Measurements from ENCODE around the gene SP4.

Gene SP4

DNA sequence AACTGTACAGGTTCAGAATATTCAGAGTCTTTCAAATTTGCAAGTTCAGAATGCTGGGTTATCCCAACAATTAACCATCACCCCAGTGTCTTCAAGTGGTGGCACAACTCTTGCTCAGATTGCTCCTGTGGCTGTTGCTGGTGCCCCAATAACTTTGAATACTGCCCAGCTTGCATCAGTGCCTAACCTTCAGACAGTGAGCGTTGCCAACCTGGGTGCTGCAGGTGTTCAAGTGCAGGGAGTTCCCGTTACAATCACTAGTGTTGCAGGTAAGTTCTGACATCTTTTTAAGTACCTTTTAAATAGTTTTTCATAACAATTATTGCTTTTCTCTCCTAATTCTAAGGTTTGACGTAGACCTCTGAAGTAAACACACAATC, 2.7 kb downstream of the SP4 start:
- Histone ChIP-seq H3K9me3 (ENCODE audit: control insufficient read depth in 1 of 2, low read length in 2 of 2) (no peaks in the 10 kb centered on the region), H3K9ac (ENCODE audit: low read depth in 1 of 2, low read length in 2 of 2) (no peak overlapping the region), H3K4me1 (ENCODE audit: control insufficient read depth in 1 of 2, insufficient read depth in 2 of 2, low read length in 2 of 2) (peaks cover 29 to 34% of the 10 kb centered on the region in 2 donors), H3K36me3 (ENCODE audit: control insufficient read depth in 1 of 2, insufficient read depth in 2 of 2, low read length in 2 of 2) (no peaks in the 10 kb centered on the region), H3K4me3 (ENCODE audit: low read depth in 1 of 2, low read length in 2 of 2) (no peak overlapping the region), H3K27me3 (ENCODE audit: control insufficient read depth in 1 of 2, insufficient read depth in 2 of 2, low read length in 2 of 2) (no peaks in the 10 kb centered on the region), H3K27ac (ENCODE audit: low read depth, low read length) (no peak overlapping the region)

DNA sequence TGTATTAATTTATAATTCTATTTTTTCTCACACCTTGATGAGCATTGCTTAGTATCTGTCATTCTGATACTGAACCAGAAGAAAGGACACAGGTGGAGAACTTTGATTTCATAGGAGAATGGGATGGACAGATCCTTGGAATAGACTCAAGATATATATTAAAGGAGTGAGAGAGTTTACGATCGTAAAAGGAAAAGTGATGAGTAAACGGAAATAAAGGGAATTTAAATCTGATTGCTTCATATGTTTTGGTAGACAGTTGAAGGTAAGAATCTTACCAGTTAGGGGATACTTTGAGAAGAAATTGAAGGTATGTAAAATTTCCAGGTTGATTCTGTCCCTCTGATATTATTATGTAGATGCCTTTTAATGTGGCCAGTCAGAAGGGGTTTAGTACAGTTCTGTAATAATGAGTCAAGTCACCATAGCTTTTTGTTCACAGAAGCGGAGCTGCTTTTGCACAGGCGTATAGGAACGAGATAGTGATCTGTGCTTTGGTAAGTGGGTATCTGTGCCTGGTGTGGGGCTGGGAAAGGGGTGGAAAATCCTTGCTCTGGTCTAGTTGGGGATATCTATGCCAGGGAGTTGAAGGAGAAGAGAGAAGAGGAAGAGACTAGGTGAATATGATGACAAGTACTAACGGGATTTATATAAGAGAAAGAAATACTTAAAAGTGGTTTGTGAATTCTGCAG, 15.4 kb downstream of the SP4 start:
- Histone ChIP-seq H3K9ac (ENCODE audit: low read depth in 1 of 2, low read length in 2 of 2) (no peak overlapping the region), H3K4me1 (ENCODE audit: control insufficient read depth in 1 of 2, insufficient read depth in 2 of 2, low read length in 2 of 2) (no peaks in the 10 kb centered on the region), H3K27me3 (ENCODE audit: control insufficient read depth in 1 of 2, insufficient read depth in 2 of 2, low read length in 2 of 2) (no peaks in the 10 kb centered on the region), H3K36me3 (ENCODE audit: control insufficient read depth in 1 of 2, insufficient read depth in 2 of 2, low read length in 2 of 2) (no peaks in the 10 kb centered on the region), H3K27ac (ENCODE audit: low read depth, low read length) (no peak overlapping the region), H3K9me3 (ENCODE audit: control insufficient read depth in 1 of 2, low read length in 2 of 2) (no peaks in the 10 kb centered on the region), H3K4me3 (ENCODE audit: low read depth in 1 of 2, low read length in 2 of 2) (no peak overlapping the region)

DNA sequence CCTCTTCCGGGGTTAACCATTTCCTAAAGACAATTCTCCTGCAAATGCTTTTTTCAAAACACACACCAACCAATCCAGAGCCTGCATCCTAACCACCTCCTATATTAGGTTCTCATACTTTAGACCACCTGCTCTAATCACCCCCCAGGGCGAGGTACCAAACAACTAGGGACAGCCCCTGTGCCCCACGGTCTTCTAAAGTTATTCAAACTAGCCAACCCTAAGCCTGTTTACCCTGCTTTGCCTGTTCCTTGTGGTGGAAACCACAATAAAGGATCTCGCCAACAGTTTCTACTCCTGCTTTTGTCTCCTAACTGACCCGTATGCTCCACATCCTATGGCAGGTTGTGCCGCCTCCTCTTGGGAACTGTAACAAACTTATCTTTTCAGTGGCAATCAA, 21.1 kb downstream of the SP4 start:
- Histone ChIP-seq H3K27ac (ENCODE audit: low read depth, low read length) (no peak overlapping the region), H3K36me3 (ENCODE audit: control insufficient read depth in 1 of 2, insufficient read depth in 2 of 2, low read length in 2 of 2) (peaks cover 0 to 2% of the 10 kb centered on the region in 2 donors), H3K4me3 (ENCODE audit: low read depth in 1 of 2, low read length in 2 of 2) (no peak overlapping the region), H3K4me1 (ENCODE audit: control insufficient read depth in 1 of 2, insufficient read depth in 2 of 2, low read length in 2 of 2) (no peaks in the 10 kb centered on the region), H3K27me3 (ENCODE audit: control insufficient read depth in 1 of 2, insufficient read depth in 2 of 2, low read length in 2 of 2) (no peaks in the 10 kb centered on the region), H3K9ac (ENCODE audit: low read depth in 1 of 2, low read length in 2 of 2) (no peak overlapping the region), H3K9me3 (ENCODE audit: control insufficient read depth in 1 of 2, low read length in 2 of 2) (peaks cover 5 to 10% of the 10 kb centered on the region in 2 donors)

DNA sequence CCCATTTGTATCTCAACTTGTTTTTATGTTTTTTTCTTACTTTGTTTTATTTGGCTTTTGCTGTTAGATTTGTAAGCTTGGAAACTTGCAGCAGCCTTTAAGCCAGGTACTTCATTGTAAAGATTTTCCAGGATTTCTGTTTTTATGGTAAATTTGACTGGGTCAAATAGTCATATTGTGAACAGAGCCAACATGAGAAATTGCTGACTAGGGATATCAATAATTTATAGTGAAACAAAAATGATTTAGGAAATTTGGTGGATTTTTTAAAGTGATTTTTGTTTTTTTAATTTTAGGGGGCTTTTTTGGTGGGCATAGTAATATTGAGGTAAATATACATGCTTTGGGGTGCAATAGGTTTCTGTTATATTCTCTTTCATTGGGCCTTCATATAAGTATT, 22.2 kb downstream of the SP4 start:
- no peak overlapping the region for H3K27ac ChIP-seq (ENCODE audit: low read depth, low read length)
- no peaks in the 10 kb centered on the region for H3K4me1 ChIP-seq (ENCODE audit: control insufficient read depth in 1 of 2, insufficient read depth in 2 of 2, low read length in 2 of 2)
- no peak overlapping the region for H3K9ac ChIP-seq (ENCODE audit: low read depth in 1 of 2, low read length in 2 of 2)
- H3K4me3 ChIP-seq (ENCODE audit: low read depth in 1 of 2, low read length in 2 of 2) = no peak overlapping the region
- H3K27me3 ChIP-seq (ENCODE audit: control insufficient read depth in 1 of 2, insufficient read depth in 2 of 2, low read length in 2 of 2) = no peaks in the 10 kb centered on the region
- peaks cover 0 to 3% of the 10 kb centered on the region in 2 donors for H3K36me3 ChIP-seq (ENCODE audit: control insufficient read depth in 1 of 2, insufficient read depth in 2 of 2, low read length in 2 of 2)
- H3K9me3 ChIP-seq (ENCODE audit: control insufficient read depth in 1 of 2, low read length in 2 of 2) = peaks cover 5 to 15% of the 10 kb centered on the region in 2 donors

DNA sequence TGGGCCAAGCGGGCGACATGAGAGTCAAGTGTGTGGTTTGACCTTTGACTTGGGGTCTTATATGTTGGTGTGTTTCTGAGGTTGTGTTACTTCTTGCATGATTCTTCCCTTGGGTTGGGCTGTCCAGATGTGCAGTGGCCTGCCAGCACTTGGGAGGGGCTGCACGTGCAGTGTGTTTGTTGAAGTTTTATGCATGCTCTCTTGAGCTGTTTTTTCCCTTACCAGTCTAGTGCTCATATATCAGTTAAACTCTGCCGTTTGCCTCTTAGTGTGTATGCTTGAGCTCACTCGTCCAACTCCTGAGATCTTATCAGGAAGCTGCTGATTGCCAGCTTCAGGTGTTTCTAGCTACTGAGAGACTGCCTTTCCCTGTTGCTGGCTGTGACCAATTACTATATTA, 23.1 kb downstream of the SP4 start:
- no peak overlapping the region for H3K27ac ChIP-seq (ENCODE audit: low read depth, low read length)
- no peak overlapping the region for H3K4me3 ChIP-seq (ENCODE audit: low read depth in 1 of 2, low read length in 2 of 2)
- H3K9ac ChIP-seq (ENCODE audit: low read depth in 1 of 2, low read length in 2 of 2) = no peak overlapping the region

DNA sequence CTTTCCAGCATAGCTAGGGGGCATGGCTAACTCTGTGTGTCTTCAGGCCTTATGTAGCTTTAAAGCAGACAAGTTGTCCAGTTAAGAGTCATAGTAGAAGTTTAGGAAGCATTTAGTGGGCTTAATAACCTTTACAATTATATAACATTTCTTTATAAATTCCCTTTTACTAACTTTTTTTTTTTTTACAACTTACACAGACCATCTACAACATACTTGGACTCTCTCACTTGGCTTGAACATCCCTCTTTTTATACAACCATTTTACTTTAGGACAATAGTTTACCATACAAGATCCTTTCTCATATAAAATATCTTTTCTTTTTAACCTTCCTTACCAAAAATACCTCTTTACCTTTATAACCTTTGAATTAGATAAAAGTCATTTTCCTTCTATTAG, 26.3 kb downstream of the SP4 start:
- Histone ChIP-seq H3K4me3 (ENCODE audit: low read depth in 1 of 2, low read length in 2 of 2) (no peak overlapping the region), H3K27ac (ENCODE audit: low read depth, low read length) (no peak overlapping the region), H3K36me3 (ENCODE audit: control insufficient read depth in 1 of 2, insufficient read depth in 2 of 2, low read length in 2 of 2) (peaks cover 0 to 3% of the 10 kb centered on the region in 2 donors), H3K27me3 (ENCODE audit: control insufficient read depth in 1 of 2, insufficient read depth in 2 of 2, low read length in 2 of 2) (no peaks in the 10 kb centered on the region), H3K4me1 (ENCODE audit: control insufficient read depth in 1 of 2, insufficient read depth in 2 of 2, low read length in 2 of 2) (no peaks in the 10 kb centered on the region), H3K9me3 (ENCODE audit: control insufficient read depth in 1 of 2, low read length in 2 of 2) (peaks cover 5 to 15% of the 10 kb centered on the region in 2 donors), H3K9ac (ENCODE audit: low read depth in 1 of 2, low read length in 2 of 2) (no peak overlapping the region)

More for the DNA sequence above, 23.1 kb downstream of the SP4 start:
- Histone ChIP-seq H3K27me3 (ENCODE audit: control insufficient read depth in 1 of 2, insufficient read depth in 2 of 2, low read length in 2 of 2) (no peaks in the 10 kb centered on the region), H3K36me3 (ENCODE audit: control insufficient read depth in 1 of 2, insufficient read depth in 2 of 2, low read length in 2 of 2) (peaks cover 0 to 3% of the 10 kb centered on the region in 2 donors), H3K4me1 (ENCODE audit: control insufficient read depth in 1 of 2, insufficient read depth in 2 of 2, low read length in 2 of 2) (no peaks in the 10 kb centered on the region), H3K9me3 (ENCODE audit: control insufficient read depth in 1 of 2, low read length in 2 of 2) (peaks cover 5 to 15% of the 10 kb centered on the region in 2 donors)

DNA sequence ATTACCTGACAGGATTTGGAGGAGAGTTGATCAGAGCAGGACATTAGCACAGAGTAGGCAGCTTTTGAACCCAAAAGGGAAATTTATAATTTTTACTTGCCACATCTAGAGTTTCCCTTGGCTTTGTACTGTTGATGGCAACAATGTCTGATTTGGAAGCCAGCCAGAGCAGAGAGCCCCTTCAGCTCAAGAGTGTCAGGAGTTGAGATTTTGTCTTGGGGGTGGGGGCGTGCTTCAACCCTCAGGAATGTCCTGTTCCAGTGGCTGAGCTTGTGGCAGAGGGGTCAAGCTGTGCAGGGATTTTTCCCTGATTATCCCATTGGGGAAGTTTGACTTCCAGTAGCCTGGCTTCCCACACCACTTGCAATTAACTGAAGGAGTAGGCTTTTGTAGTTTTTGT, 27.0 kb downstream of the SP4 start:
- H3K27me3 ChIP-seq (ENCODE audit: control insufficient read depth in 1 of 2, insufficient read depth in 2 of 2, low read length in 2 of 2) = no peaks in the 10 kb centered on the region
- no peak overlapping the region for H3K9ac ChIP-seq (ENCODE audit: low read depth in 1 of 2, low read length in 2 of 2)
- no peak overlapping the region for H3K4me3 ChIP-seq (ENCODE audit: low read depth in 1 of 2, low read length in 2 of 2)
- no peak overlapping the region for H3K27ac ChIP-seq (ENCODE audit: low read depth, low read length)
- H3K4me1 ChIP-seq (ENCODE audit: control insufficient read depth in 1 of 2, insufficient read depth in 2 of 2, low read length in 2 of 2) = no peaks in the 10 kb centered on the region
- H3K9me3 ChIP-seq (ENCODE audit: control insufficient read depth in 1 of 2, low read length in 2 of 2) = peaks cover 5 to 15% of the 10 kb centered on the region in 2 donors
- peaks cover 0 to 3% of the 10 kb centered on the region in 2 donors for H3K36me3 ChIP-seq (ENCODE audit: control insufficient read depth in 1 of 2, insufficient read depth in 2 of 2, low read length in 2 of 2)

DNA sequence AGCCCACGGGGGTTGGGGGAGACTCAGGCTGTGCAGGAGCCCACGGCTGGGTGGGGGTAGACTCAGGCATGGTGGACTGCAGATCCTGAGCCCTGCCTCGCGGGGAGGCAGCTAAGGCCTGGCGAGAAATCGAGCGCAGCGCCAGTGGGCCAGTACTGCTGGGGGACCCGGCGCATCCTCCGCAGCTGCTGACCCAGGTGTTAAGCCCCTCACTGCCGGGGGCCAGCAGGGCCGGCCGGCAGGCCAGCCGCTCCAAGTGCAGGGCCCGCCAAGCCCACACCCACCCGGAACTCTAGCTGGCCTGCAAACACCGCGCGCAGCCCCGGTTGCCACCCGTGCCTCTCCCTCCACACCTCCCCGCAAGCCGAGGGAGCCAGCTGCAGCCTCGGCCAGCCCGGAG, 33.4 kb downstream of the SP4 start:
- Histone ChIP-seq H3K27me3 (ENCODE audit: control insufficient read depth in 1 of 2, insufficient read depth in 2 of 2, low read length in 2 of 2) (no peaks in the 10 kb centered on the region), H3K27ac (ENCODE audit: low read depth, low read length) (no peak overlapping the region), H3K4me1 (ENCODE audit: control insufficient read depth in 1 of 2, insufficient read depth in 2 of 2, low read length in 2 of 2) (no peaks in the 10 kb centered on the region), H3K9ac (ENCODE audit: low read depth in 1 of 2, low read length in 2 of 2) (no peak overlapping the region), H3K36me3 (ENCODE audit: control insufficient read depth in 1 of 2, insufficient read depth in 2 of 2, low read length in 2 of 2) (no peaks in the 10 kb centered on the region), H3K4me3 (ENCODE audit: low read depth in 1 of 2, low read length in 2 of 2) (no peak overlapping the region), H3K9me3 (ENCODE audit: control insufficient read depth in 1 of 2, low read length in 2 of 2) (no peaks in the 10 kb centered on the region)

DNA sequence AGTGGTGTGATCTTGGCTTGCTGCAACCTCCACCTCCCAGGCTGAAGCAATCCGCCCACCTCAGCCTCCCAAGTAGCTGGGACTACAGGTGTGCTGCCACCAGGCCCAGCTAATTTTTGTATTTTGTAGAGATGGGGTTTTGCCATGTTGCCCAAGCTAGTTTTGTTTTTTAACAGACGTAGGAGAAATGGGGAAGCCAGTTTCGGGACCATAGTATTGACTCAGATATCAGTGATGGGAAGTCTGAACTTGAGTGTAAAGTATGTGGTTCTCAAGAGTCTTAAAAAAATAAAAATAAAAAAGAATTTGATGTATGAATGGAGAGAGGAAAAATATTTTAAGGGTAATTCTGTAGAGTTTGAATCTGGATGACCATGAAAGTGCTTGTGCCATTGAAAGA, 34.2 kb downstream of the SP4 start:
- Histone ChIP-seq H3K27me3 (ENCODE audit: control insufficient read depth in 1 of 2, insufficient read depth in 2 of 2, low read length in 2 of 2) (no peaks in the 10 kb centered on the region), H3K4me3 (ENCODE audit: low read depth in 1 of 2, low read length in 2 of 2) (no peak overlapping the region), H3K36me3 (ENCODE audit: control insufficient read depth in 1 of 2, insufficient read depth in 2 of 2, low read length in 2 of 2) (no peaks in the 10 kb centered on the region), H3K9ac (ENCODE audit: low read depth in 1 of 2, low read length in 2 of 2) (no peak overlapping the region), H3K27ac (ENCODE audit: low read depth, low read length) (no peak overlapping the region), H3K4me1 (ENCODE audit: control insufficient read depth in 1 of 2, insufficient read depth in 2 of 2, low read length in 2 of 2) (no peaks in the 10 kb centered on the region), H3K9me3 (ENCODE audit: control insufficient read depth in 1 of 2, low read length in 2 of 2) (no peaks in the 10 kb centered on the region)

DNA sequence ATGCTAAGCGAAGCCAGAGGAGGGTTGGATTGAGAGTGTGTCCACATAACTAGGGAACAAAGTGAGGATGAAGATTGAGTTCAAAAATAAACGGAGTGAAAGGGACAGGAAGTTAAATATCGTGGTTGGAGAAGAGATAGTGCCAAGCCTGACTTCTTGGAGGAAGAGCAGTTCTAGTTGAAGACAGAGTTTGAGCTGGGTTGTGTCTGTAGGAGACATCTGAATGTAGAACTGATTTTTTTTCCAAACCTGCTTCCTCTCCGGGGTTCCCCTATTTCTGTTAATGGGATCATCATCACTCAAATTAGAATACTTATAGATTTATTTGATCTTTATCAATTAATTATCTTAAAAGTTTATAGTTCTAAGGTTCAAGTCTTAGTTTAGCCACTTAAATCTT, 35.6 kb downstream of the SP4 start:
- no peak overlapping the region for H3K9ac ChIP-seq (ENCODE audit: low read depth in 1 of 2, low read length in 2 of 2)
- no peak overlapping the region for H3K4me3 ChIP-seq (ENCODE audit: low read depth in 1 of 2, low read length in 2 of 2)
- no peaks in the 10 kb centered on the region for H3K4me1 ChIP-seq (ENCODE audit: control insufficient read depth in 1 of 2, insufficient read depth in 2 of 2, low read length in 2 of 2)
- no peaks in the 10 kb centered on the region for H3K27me3 ChIP-seq (ENCODE audit: control insufficient read depth in 1 of 2, insufficient read depth in 2 of 2, low read length in 2 of 2)
- no peak overlapping the region for H3K27ac ChIP-seq (ENCODE audit: low read depth, low read length)
- H3K36me3 ChIP-seq (ENCODE audit: control insufficient read depth in 1 of 2, insufficient read depth in 2 of 2, low read length in 2 of 2) = no peaks in the 10 kb centered on the region
- H3K9me3 ChIP-seq (ENCODE audit: control insufficient read depth in 1 of 2, low read length in 2 of 2) = no peaks in the 10 kb centered on the region

DNA sequence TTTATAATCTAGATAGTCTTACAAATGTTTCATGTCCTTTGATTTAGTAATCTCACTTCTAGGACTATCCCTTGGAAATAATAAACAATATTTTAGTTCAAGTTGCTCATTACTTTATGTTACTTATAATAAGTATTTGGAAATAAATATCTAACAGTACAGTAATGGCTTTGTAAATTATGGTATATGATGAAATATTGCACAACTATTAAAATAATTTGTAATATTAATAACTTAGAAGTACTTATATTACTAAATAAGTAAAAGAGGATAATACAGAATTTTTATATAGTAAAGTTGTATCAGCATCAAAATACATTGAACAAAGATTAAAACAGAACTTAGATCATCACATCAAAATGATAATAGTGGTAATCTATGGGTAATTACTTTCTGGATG, 41.1 kb downstream of the SP4 start:
- H3K9me3 ChIP-seq (ENCODE audit: control insufficient read depth in 1 of 2, low read length in 2 of 2) = no peaks in the 10 kb centered on the region
- H3K9ac ChIP-seq (ENCODE audit: low read depth in 1 of 2, low read length in 2 of 2) = no peak overlapping the region
- no peak overlapping the region for H3K4me3 ChIP-seq (ENCODE audit: low read depth in 1 of 2, low read length in 2 of 2)
- H3K27ac ChIP-seq (ENCODE audit: low read depth, low read length) = no peak overlapping the region
- H3K4me1 ChIP-seq (ENCODE audit: control insufficient read depth in 1 of 2, insufficient read depth in 2 of 2, low read length in 2 of 2) = no peaks in the 10 kb centered on the region
- H3K36me3 ChIP-seq (ENCODE audit: control insufficient read depth in 1 of 2, insufficient read depth in 2 of 2, low read length in 2 of 2) = no peaks in the 10 kb centered on the region
- H3K27me3 ChIP-seq (ENCODE audit: control insufficient read depth in 1 of 2, insufficient read depth in 2 of 2, low read length in 2 of 2) = no peaks in the 10 kb centered on the region

Measured in duodenal mucosa (tissue), 2 donors.